ENCODE results near the gene CCDC70. TPM values are rescaled to one million over a fixed set of nuclear protein-coding genes. Genes with fewer than 3 reads are reported as not detected.

The CCDC70 gene
- total RNA-seq, 1 donor from 2014 or later: not detected

GRCh38 chr13:51867062-51867461, 5.3 kb downstream of the CCDC70 start:
- TF ChIP-seq, protein P1, sequence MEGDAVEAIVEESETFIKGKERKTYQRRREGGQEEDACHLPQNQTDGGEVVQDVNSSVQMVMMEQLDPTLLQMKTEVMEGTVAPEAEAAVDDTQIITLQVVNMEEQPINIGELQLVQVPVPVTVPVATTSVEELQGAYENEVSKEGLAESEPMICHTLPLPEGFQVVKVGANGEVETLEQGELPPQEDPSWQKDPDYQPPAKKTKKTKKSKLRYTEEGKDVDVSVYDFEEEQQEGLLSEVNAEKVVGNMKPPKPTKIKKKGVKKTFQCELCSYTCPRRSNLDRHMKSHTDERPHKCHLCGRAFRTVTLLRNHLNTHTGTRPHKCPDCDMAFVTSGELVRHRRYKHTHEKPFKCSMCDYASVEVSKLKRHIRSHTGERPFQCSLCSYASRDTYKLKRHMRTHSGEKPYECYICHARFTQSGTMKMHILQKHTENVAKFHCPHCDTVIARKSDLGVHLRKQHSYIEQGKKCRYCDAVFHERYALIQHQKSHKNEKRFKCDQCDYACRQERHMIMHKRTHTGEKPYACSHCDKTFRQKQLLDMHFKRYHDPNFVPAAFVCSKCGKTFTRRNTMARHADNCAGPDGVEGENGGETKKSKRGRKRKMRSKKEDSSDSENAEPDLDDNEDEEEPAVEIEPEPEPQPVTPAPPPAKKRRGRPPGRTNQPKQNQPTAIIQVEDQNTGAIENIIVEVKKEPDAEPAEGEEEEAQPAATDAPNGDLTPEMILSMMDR (IDR thresholded peaks at IDR 0.05): no peak
- intact Hi-C loops (cut with DNase I): no loop called here

GRCh38 chr13:51869916-51870315, 8.1 kb downstream of the CCDC70 start:
- H3K36me3 ChIP-seq: no peaks in the 10 kb centered on the region
- H3K4me1 ChIP-seq: no peaks in the 10 kb centered on the region
- H3K27me3 ChIP-seq: no peaks in the 10 kb centered on the region
- no peaks in the 10 kb centered on the region for H3K9me3 ChIP-seq
- no peak overlapping the region for H3K4me3 ChIP-seq
- intact Hi-C loops (cut with DNase I): no loop called here
- no peak overlapping the region for H3K27ac ChIP-seq
- DNase-seq (ENCODE audit: low spot score in 2 of 2): no peak
- TF ChIP-seq, protein P1 (IDR thresholded peaks at IDR 0.05): no peak

More at GRCh38 chr13:51867062-51867461, 5.3 kb downstream of the CCDC70 start:
- no peak for DNase-seq (ENCODE audit: low spot score in 2 of 2)
- Histone ChIP-seq H3K27ac (no peak overlapping the region), H3K4me3 (no peak overlapping the region), H3K9me3 (no peaks in the 10 kb centered on the region), H3K36me3 (no peaks in the 10 kb centered on the region), H3K27me3 (no peaks in the 10 kb centered on the region), H3K4me1 (no peaks in the 10 kb centered on the region)

DNA sequence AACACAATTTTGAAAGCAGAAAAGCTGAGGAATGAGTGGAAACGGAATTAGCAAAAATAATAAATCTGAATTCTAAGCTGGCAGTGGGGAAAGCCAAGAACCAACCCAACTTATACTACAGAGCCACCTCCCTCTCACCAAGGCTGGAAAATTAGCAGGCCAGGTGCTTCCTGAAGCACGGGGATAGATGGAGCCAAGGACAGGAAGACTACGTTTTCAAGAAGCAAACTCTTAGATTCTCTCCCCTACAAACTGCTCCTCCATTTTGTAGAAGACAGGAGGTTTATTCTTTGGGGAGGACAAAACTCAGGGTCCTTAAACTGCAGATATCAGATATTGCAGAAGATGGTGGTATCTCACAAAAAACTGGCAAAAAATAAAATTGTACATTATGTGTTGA, 8.8 kb downstream of the CCDC70 start:
- Histone ChIP-seq H3K27ac (no peak overlapping the region), H3K4me1 (no peaks in the 10 kb centered on the region), H3K9me3 (no peaks in the 10 kb centered on the region), H3K36me3 (no peaks in the 10 kb centered on the region), H3K4me3 (no peak overlapping the region), H3K27me3 (no peaks in the 10 kb centered on the region)
- no peak for DNase-seq (ENCODE audit: low spot score in 2 of 2)
- TF ChIP-seq, protein P1 (IDR thresholded peaks at IDR 0.05): no peak
- intact Hi-C loops (cut with DNase I): no loop called here

DNA sequence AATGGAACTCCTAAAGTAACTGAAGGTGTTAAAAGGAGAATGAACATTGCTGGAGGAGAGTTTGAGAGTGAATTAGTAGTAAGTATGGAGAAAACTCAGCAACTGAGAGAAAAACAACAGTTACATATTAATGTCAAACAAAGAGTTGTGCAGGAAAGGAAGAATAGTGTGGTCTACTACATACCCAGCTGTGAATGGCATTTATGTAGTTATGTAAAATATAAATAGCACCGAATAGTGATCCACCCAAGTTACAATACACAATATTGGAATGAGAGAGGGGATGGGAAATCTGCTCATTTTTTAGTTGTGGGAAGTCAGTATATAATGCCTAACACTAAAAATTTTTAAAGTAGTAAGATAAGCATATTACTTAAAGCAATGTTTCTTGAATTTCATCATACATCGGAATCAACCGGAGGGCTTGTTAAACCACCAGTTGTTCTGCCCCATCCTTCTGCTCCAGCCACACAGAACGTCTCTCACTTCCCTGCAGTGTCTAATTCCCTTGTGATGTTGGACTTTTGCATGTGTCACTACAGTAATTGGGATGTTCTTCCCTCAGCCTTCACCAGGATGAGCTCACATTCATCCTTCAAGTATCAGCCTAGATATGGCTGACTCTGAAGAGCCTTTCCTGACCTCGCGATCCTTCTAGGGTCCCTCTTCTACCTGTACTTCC, 11.5 kb downstream of the CCDC70 start:
- DNase-seq (ENCODE audit: low spot score in 2 of 2): no peak
- no peaks in the 10 kb centered on the region for H3K36me3 ChIP-seq
- TF ChIP-seq, protein P1 (IDR thresholded peaks at IDR 0.05): no peak
- no peak overlapping the region for H3K4me3 ChIP-seq
- no peaks in the 10 kb centered on the region for H3K27me3 ChIP-seq
- H3K4me1 ChIP-seq: no peaks in the 10 kb centered on the region
- H3K9me3 ChIP-seq: no peaks in the 10 kb centered on the region
- no peak overlapping the region for H3K27ac ChIP-seq
- intact Hi-C loops (cut with DNase I): no loop called here

DNA sequence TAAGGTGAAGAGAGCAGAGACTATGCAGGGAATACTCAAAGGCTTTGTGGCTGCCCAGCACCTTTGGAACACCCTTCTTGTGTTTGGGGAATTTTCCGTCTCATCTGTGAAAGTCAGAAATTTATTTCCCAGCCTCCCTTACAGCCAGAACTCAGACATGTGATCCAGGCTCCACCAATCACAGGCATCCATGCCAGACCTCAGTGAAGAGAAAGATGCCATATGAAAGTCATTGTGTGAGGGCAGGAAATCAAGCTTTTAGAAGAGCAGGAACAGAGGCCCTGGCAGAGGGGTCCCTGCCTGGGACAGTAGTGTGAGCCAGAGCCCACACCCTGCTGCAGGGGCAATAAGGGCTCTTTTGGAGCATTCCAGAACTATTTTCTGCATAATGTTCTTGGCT, 12.1 kb downstream of the CCDC70 start:
- Histone ChIP-seq H3K4me3 (no peak overlapping the region), H3K27ac (no peak overlapping the region), H3K36me3 (no peaks in the 10 kb centered on the region), H3K4me1 (no peaks in the 10 kb centered on the region), H3K9me3 (no peaks in the 10 kb centered on the region), H3K27me3 (no peaks in the 10 kb centered on the region)
- intact Hi-C loops (cut with DNase I): no loop called here
- TF ChIP-seq, protein P1 (IDR thresholded peaks at IDR 0.05): no peak
- peak in 1 of 2 donors; percentile 13 for DNase-seq (ENCODE audit: low spot score in 2 of 2)

All from ascending aorta (tissue), 2 donors.